Adrenal gland (tissue), 12 donors: ENCODE results near the gene RPS19. TPM values are rescaled to one million over a fixed set of nuclear protein-coding genes. Genes with fewer than 3 reads are reported as not detected.

Source experiments
- DNase-seq, 7 donors: peaks; one replicate each; pipeline ENCODE4 v3.0.0-alpha.2; 2019 to 2020
- H3K27ac ChIP-seq, 5 donors: fragments of 200-600 bp; sonication (generic) in 4 of 5; 1 replicate in 3 of 5; 2 replicates in 2 of 5; pipeline versions ENCODE4 v1.5.1 to v1.8.0; 2016 to 2020; ENCODE audit warnings: mild to moderate bottlenecking in 1 of 5
- H3K27me3 ChIP-seq: fragments of 200-600 bp; 2 replicates; pipeline ENCODE4 v1.8.0; 2021
- H3K36me3 ChIP-seq, 2 donors: fragments of 200-600 bp; replicated peaks in 1 of 2; 1 replicate in 1 of 2; 2 replicates in 1 of 2; pipeline versions ENCODE4 v1.5.1 to v1.8.0; 2018 to 2022
- H3K4me1 ChIP-seq, 2 donors: fragments of 200-600 bp; replicated peaks in 1 of 2; 1 replicate in 1 of 2; 2 replicates in 1 of 2; pipeline versions ENCODE4 v1.5.1 to v1.8.0; 2018 to 2021
- H3K4me3 ChIP-seq, 4 donors: fragments of 200-600 bp; sonication (generic) in 3 of 4; one replicate each; pipeline ENCODE4 v1.5.1; 2016 to 2018
- H3K9me3 ChIP-seq, 3 donors: fragments of 200-600 bp; sonication (generic) in 1 of 3; replicated peaks in 1 of 3; 1 replicate in 2 of 3; 2 replicates in 1 of 3; pipeline versions ENCODE4 v1.5.1 to v1.8.0; 2016 to 2021
- CTCF ChIP-seq, 6 experiments: fragments of 450-650 bp in 4 of 6; fragments of 200-600 bp in 2 of 6; sonication (generic) in 1 of 6; IDR thresholded peaks; 1 replicate in 5 of 6; 2 replicates in 1 of 6; pipeline versions ENCODE4 v1.5.1 to v1.8.0; 2016 to 2021; ENCODE audit warnings: antibody characterized with exemption in 6 of 6, mild to moderate bottlenecking in 2 of 6, moderate library complexity in 1 of 6
- POLR2A ChIP-seq, 2 donors: fragments of 450-650 bp; IDR thresholded peaks; one replicate each; pipeline ENCODE4 v1.6.1; 2017; ENCODE audit warnings: antibody characterized with exemption in 2 of 2, mild to moderate bottlenecking in 2 of 2, moderate library complexity in 1 of 2
- WGBS, 4 donors: extraction: QIAGEN DNeasy Blood & Tissue Kit in 2 of 4; methylation state at CpG; one replicate each; pipeline versions ENCODE4 v1.1.5 to v1.1.7; 2013 to 2017; 5-methylcytosine and 5-hydroxymethylcytosine counted together
- intact Hi-C, 2 donors: fragments of 100-400 bp; cut with DNase I; formaldehyde crosslinking; loops; one replicate each; pipeline versions ENCODE4 v1.14.1 to v1.15.0; 2022 to 2023
- polyA plus RNA-seq, 3 donors: library from polyadenylated mRNA; stranded (reverse); fragments of 200-250 nt in 2 of 3; fragments of 350-450 nt in 1 of 3; fragmentation: Illumina TruSeq in 1 of 3; extraction: RNeasy Lipid Tissue Mini Kit (QIAGEN cat#74804) in 1 of 3; gene quantifications; one replicate each; pipeline ENCODE4 v1.2.3, GENCODE V29; 2013 to 2014
- total RNA-seq, 9 donors: library from RNA; depleted of rRNA in 4 of 9; stranded (reverse); fragments of >200 nt in 4 of 9; fragments of 120-200 nt in 1 of 9; fragmentation: NEBNext Ultra II Directional in 1 of 9; extraction: Animal tissue kit (Norgen Biotek cat#: 25700) in 1 of 9; gene quantifications; one replicate each; pipeline versions ENCODE4 v1.1.0 to v1.2.4, GENCODE V29; 2013 to 2023
- donor health status: healthy with polysubstance abuse.
- donor health status: Bipolar disorder and iron deficiency.
- donor health status: DM: yes; HTN: yes; CAD: no.
- donor health status: DM: no; HTN: no; CAD: no.
- donor health status: DM: no; HTN: no; CAD: no.
- donor health status: DM: yes; HTN: yes; CAD: no.

Gene RPS19
- total and polyA plus RNA-seq, 12 donors, result 418 to 3,405 (median 1,389) TPM

- TF ChIP-seq CTCF (IDR thresholded peaks at IDR 0.05) (no peak), POLR2A (IDR thresholded peaks at IDR 0.05) (no peak)
- Histone ChIP-seq H3K4me1 (peaks cover 0 to 5% of the 10 kb centered on the region in 2 donors), H3K9me3 (no peaks in the 10 kb centered on the region), H3K4me3 (no peak overlapping the region), H3K36me3 (no peaks in the 10 kb centered on the region), H3K27ac (no peak overlapping the region), H3K27me3 (no peaks in the 10 kb centered on the region)
- intact Hi-C loops, result loop anchor here (5.0 to 10.0 kb wide), 2 partner anchors 68 to 76 kb away; partner anchors contain the start of gene RABAC1 (in 1 of the 2)
- DNase-seq, result no peak
- WGBS, 4 donors, result 76 to 86% (median 82%) methylated on average over 3 to 21 of the region's 21 CpGs; no CpG with 5 or more reads in 1 of the 4 donors
These were observed 19.0 kb downstream of the RPS19 start for GRCh38 chr19:41879080-41879479.

GRCh38 chr19:41879670-41880328 lies 19.7 kb downstream of the RPS19 start:
- H3K4me3 ChIP-seq, result no peak overlapping the region
- DNase-seq, result no peak
- no peak for TF ChIP-seq CTCF (IDR thresholded peaks at IDR 0.05)
- TF ChIP-seq POLR2A (IDR thresholded peaks at IDR 0.05), result no peak
- H3K4me1 ChIP-seq, result peaks cover 0 to 9% of the 10 kb centered on the region in 2 donors
- H3K9me3 ChIP-seq, result no peaks in the 10 kb centered on the region
- WGBS, 4 donors, result 65 to 82% (median 73%) methylated on average over 4 to 7 of the region's 7 CpGs
- H3K27me3 ChIP-seq, result no peaks in the 10 kb centered on the region
- H3K27ac ChIP-seq, result no peak overlapping the region
- intact Hi-C loops, result loop anchor here (5.0 to 10.0 kb wide), 3 partner anchors 55 to 75 kb away; partner anchors contain the start of gene RABAC1 (in 1 of the 2)
- no peaks in the 10 kb centered on the region for H3K36me3 ChIP-seq

DNA sequence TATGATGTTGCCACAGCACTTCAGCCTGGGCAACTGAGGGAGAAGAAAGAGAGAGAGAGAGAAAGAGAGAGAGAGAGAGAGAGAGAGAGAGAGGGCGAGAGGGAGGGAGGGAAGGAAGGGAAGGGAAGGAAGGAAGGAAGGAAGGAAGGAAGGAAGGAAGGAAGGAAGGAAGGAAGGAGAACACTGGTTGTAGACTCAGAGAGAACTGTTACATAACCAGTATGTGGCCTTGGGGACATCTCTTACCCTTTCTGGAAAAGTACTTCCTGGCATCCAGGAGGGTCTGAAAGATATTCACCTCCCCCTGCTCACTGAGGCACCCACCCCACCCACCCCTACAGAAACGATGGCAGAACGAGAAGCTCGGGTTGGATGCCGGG lies 20.3 kb downstream of the RPS19 start:
- 72 to 78% (median 73%) methylated on average over 5 of the region's 5 CpGs for WGBS, 4 donors
- intact Hi-C loops, result loop anchor here in 1 of 2 donors (10.0 kb wide), 1 partner anchor 54 kb away; no protein-coding TSS in a partner anchor

More for the DNA sequence above, 20.3 kb downstream of the RPS19 start:
- Histone ChIP-seq H3K27ac (no peak overlapping the region), H3K4me1 (peaks cover 0 to 13% of the 10 kb centered on the region in 2 donors), H3K9me3 (no peaks in the 10 kb centered on the region), H3K4me3 (no peak overlapping the region), H3K36me3 (no peaks in the 10 kb centered on the region), H3K27me3 (no peaks in the 10 kb centered on the region)
- no peak for DNase-seq
- no peak for TF ChIP-seq POLR2A (IDR thresholded peaks at IDR 0.05)
- no peak for TF ChIP-seq CTCF (IDR thresholded peaks at IDR 0.05)
